Forelimb muscle (tissue), 1 donor: Measurements from ENCODE around the gene ADGRV1. TPM values are rescaled to one million over a fixed set of nuclear protein-coding genes. Genes with fewer than 3 reads are reported as not detected.

Experiments used
- DNase-seq: peaks from one replicate; pipeline ENCODE4 v3.0.0-alpha.2; 2013; ENCODE audit warnings: low read depth
- polyA plus RNA-seq: library from polyadenylated mRNA; unstranded; fragments of 120-200 nt; gene quantifications from one replicate; pipeline ENCODE4 v1.2.1, GENCODE V29; 2013; ENCODE audit not compliant: insufficient read length

The ADGRV1 gene
- polyA plus RNA-seq, 1 donor: 0.92 TPM

- DNase-seq: no peak
Measured at GRCh38 chr5:91162534-91163381, 604.2 kb downstream of the ADGRV1 start.

- no peak for DNase-seq
Measured at GRCh38 chr5:91164424-91164823, 605.8 kb downstream of the ADGRV1 start.

GRCh38 chr5:91166059-91166807 is 607.6 kb downstream of the ADGRV1 start:
- no peak for DNase-seq

GRCh38 chr5:91168859-91169258 is 610.3 kb downstream of the ADGRV1 start:
- DNase-seq: no peak

GRCh38 chr5:91170266-91170665 is 611.7 kb downstream of the ADGRV1 start:
- DNase-seq: no peak

GRCh38 chr5:91171322-91171721 is 612.7 kb downstream of the ADGRV1 start:
- DNase-seq: no peak

- DNase-seq: no peak
Measured at GRCh38 chr5:91174396-91174795, 615.8 kb downstream of the ADGRV1 start.

GRCh38 chr5:91175708-91176107 is 617.1 kb downstream of the ADGRV1 start:
- no peak for DNase-seq

- no peak for DNase-seq
Measured at GRCh38 chr5:91176288-91177016, 617.9 kb downstream of the ADGRV1 start.

- DNase-seq: no peak
Measured at GRCh38 chr5:91177085-91177484, 618.5 kb downstream of the ADGRV1 start.

GRCh38 chr5:91177639-91178038 is 619.0 kb downstream of the ADGRV1 start:
- no peak for DNase-seq

- no peak for DNase-seq
Measured at GRCh38 chr5:91178461-91178860, 619.9 kb downstream of the ADGRV1 start.

- no peak for DNase-seq
Measured at GRCh38 chr5:91179018-91179417, 620.4 kb downstream of the ADGRV1 start.

- DNase-seq: no peak
Measured at GRCh38 chr5:91180506-91180905, 621.9 kb downstream of the ADGRV1 start.

GRCh38 chr5:91182763-91183162 is 624.2 kb downstream of the ADGRV1 start:
- DNase-seq: no peak

GRCh38 chr5:91183743-91184142 is 625.1 kb downstream of the ADGRV1 start:
- no peak for DNase-seq

- no peak for DNase-seq
Measured at GRCh38 chr5:91186101-91186500, 627.5 kb downstream of the ADGRV1 start.

GRCh38 chr5:91187032-91187431 is 628.4 kb downstream of the ADGRV1 start:
- no peak for DNase-seq

GRCh38 chr5:91188755-91189154 is 630.2 kb downstream of the ADGRV1 start:
- DNase-seq: no peak

GRCh38 chr5:91189480-91190313 is 631.1 kb downstream of the ADGRV1 start:
- DNase-seq: peak; percentile 88

GRCh38 chr5:91190314-91190690 is 631.7 kb downstream of the ADGRV1 start:
- no peak for DNase-seq
